Smooth muscle cell (in vitro differentiated cells): Measurements from ENCODE around the gene SYNPO2. TPM values are rescaled to one million over a fixed set of nuclear protein-coding genes. Genes with fewer than 3 reads are reported as not detected.

ENCODE experiments used
- DNase-seq: peaks from one replicate; lab custom pipeline; 2025; ENCODE audit not compliant: unreplicated experiment; lab: John Stamatoyannopoulos, UW
- H2AFZ ChIP-seq: fragments of 200-600 bp; sonication (generic); 2 replicates; pipeline ENCODE4 v1.6.0; 2016; ENCODE audit warnings: antibody characterized with exemption, low read depth, mild to moderate bottlenecking
- H3F3A ChIP-seq: fragments of 200-600 bp; sonication (generic); 2 replicates; pipeline ENCODE4 v1.6.0; 2017; ENCODE audit warnings: antibody characterized with exemption, low read depth
- H3K27ac ChIP-seq: fragments of 200-600 bp; sonication (generic); 2 replicates; pipeline ENCODE4 v1.5.1; 2016; ENCODE audit warnings: low read depth, mild to moderate bottlenecking
- H3K27me3 ChIP-seq: fragments of 200-600 bp; sonication (generic); 2 replicates; pipeline ENCODE4 v1.6.1; 2016; ENCODE audit warnings: low read depth, mild to moderate bottlenecking
- H3K36me3 ChIP-seq: fragments of 200-600 bp; sonication (generic); 2 replicates; pipeline ENCODE4 v1.5.1; 2016; ENCODE audit warnings: low read depth
- H3K4me1 ChIP-seq: fragments of 200-600 bp; sonication (generic); 2 replicates; pipeline ENCODE4 v1.5.1; 2016; ENCODE audit warnings: low read depth
- H3K4me2 ChIP-seq: fragments of 200-600 bp; sonication (generic); 2 replicates; pipeline ENCODE4 v1.6.0; 2016; ENCODE audit warnings: mild to moderate bottlenecking
- H3K4me3 ChIP-seq: fragments of 200-600 bp; sonication (generic); 2 replicates; pipeline ENCODE4 v1.5.1; 2016; ENCODE audit warnings: mild to moderate bottlenecking
- H3K79me2 ChIP-seq: fragments of 200-600 bp; sonication (generic); 2 replicates; pipeline ENCODE4 v1.6.0; 2016; ENCODE audit warnings: low read depth, mild to moderate bottlenecking
- H3K9ac ChIP-seq: fragments of 200-600 bp; sonication (generic); 2 replicates; pipeline ENCODE4 v1.6.0; 2016; ENCODE audit warnings: low read depth
- H3K9me3 ChIP-seq: fragments of 200-600 bp; sonication (generic); replicated peaks from 2 replicates; pipeline ENCODE4 v1.5.1; 2016; ENCODE audit warnings: low read depth
- H4K20me1 ChIP-seq: fragments of 200-600 bp; sonication (generic); 2 replicates; pipeline ENCODE4 v1.6.0; 2016; ENCODE audit warnings: low read depth
- WGBS: methylation state at CpG from one replicate; pipeline ENCODE4 v1.1.7; 2016; ENCODE audit warnings: low lambda C conversion rate; 5-methylcytosine and 5-hydroxymethylcytosine counted together
- polyA plus RNA-seq: library from polyadenylated mRNA; unstranded; fragments of >200 nt; fragmentation: Nextera tagmentation; extraction: Ambion mirVana; gene quantifications from 2 replicates; pipeline ENCODE4 v1.2.1, GENCODE V29; 2016
- total RNA-seq: library from RNA; depleted of rRNA; stranded (reverse); fragments of >200 nt; gene quantifications from 2 replicates; pipeline ENCODE4 v1.2.3, GENCODE V29; 2014
- TF ChIP-seq, protein P1 (sequence below): fragments of 200-600 bp; sonication (generic); IDR thresholded peaks from 2 replicates; pipeline ENCODE4 v1.5.1; 2017; ENCODE audit warnings: borderline replicate concordance, mild to moderate bottlenecking, antibody characterized with exemption; ENCODE audit not compliant: insufficient read depth, poor library complexity, severe bottlenecking

SYNPO2 gene
- total and polyA plus RNA-seq, 2 experiments from 2014 or later: 0.08 to 4.5 TPM

DNA sequence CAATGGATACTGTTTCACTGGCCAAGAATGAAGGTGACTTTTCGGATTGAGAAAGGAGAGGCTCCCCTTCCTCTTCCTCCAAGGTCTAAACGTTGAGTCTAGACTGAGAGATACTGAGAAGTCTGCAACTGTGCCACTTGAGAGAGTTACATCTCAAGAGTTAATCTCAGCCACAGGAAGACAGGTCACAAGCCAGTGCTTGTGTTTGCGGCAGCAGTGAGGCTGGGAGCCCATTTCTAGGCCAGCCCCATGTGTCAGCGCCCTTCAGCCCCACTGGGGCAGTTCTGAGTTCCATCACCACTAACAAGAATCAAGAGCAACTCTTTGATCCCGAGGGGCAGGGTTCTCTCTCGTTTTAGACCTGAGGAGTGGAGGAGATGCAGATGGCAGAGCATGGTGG is 45.4 kb upstream of the SYNPO2 start:
- H3K79me2 ChIP-seq: no peaks in the 10 kb centered on the region
- no peaks in the 10 kb centered on the region for H3K27me3 ChIP-seq
- no peaks in the 10 kb centered on the region for H3K36me3 ChIP-seq
- DNase-seq: no peak
- H4K20me1 ChIP-seq: no peaks in the 10 kb centered on the region
- no peak overlapping the region for H3K4me2 ChIP-seq
- H3F3A ChIP-seq: no peaks in the 10 kb centered on the region
- H2AFZ ChIP-seq: no peak overlapping the region
- no peaks in the 10 kb centered on the region for H3K9me3 ChIP-seq
- no peaks in the 10 kb centered on the region for H3K4me1 ChIP-seq
- no peak overlapping the region for H3K4me3 ChIP-seq
- no peak overlapping the region for H3K9ac ChIP-seq
- WGBS: 89% methylated on average over 6 of the region's 6 CpGs
- TF ChIP-seq, protein P1, sequence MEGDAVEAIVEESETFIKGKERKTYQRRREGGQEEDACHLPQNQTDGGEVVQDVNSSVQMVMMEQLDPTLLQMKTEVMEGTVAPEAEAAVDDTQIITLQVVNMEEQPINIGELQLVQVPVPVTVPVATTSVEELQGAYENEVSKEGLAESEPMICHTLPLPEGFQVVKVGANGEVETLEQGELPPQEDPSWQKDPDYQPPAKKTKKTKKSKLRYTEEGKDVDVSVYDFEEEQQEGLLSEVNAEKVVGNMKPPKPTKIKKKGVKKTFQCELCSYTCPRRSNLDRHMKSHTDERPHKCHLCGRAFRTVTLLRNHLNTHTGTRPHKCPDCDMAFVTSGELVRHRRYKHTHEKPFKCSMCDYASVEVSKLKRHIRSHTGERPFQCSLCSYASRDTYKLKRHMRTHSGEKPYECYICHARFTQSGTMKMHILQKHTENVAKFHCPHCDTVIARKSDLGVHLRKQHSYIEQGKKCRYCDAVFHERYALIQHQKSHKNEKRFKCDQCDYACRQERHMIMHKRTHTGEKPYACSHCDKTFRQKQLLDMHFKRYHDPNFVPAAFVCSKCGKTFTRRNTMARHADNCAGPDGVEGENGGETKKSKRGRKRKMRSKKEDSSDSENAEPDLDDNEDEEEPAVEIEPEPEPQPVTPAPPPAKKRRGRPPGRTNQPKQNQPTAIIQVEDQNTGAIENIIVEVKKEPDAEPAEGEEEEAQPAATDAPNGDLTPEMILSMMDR: no peak
- H3K27ac ChIP-seq: no peak overlapping the region

- Histone ChIP-seq H3K36me3 (no peaks in the 10 kb centered on the region), H3F3A (no peaks in the 10 kb centered on the region), H3K4me3 (no peak overlapping the region), H3K9ac (no peak overlapping the region), H4K20me1 (no peaks in the 10 kb centered on the region), H3K27ac (no peak overlapping the region), H3K9me3 (no peaks in the 10 kb centered on the region), H2AFZ (no peak overlapping the region), H3K4me1 (peaks cover 15% of the 10 kb centered on the region), H3K27me3 (no peaks in the 10 kb centered on the region), H3K79me2 (no peaks in the 10 kb centered on the region), H3K4me2 (no peak overlapping the region)
- TF ChIP-seq, protein P1: no peak
- no peak for DNase-seq
Observed at GRCh38 chr4:118845552-118846050, 43.1 kb upstream of the SYNPO2 start.

- Histone ChIP-seq H3K79me2 (no peaks in the 10 kb centered on the region), H3K36me3 (no peaks in the 10 kb centered on the region), H3K4me2 (no peak overlapping the region), H3K4me3 (no peak overlapping the region), H3K27me3 (no peaks in the 10 kb centered on the region), H3K27ac (no peak overlapping the region), H3F3A (no peaks in the 10 kb centered on the region), H3K4me1 (peaks cover 17% of the 10 kb centered on the region), H4K20me1 (no peaks in the 10 kb centered on the region), H3K9ac (no peak overlapping the region), H2AFZ (no peak overlapping the region), H3K9me3 (no peaks in the 10 kb centered on the region)
- TF ChIP-seq, protein P1: no peak
- 95% methylated on average over 1 of the region's 1 CpG for WGBS
- DNase-seq: no peak
Observed at GRCh38 chr4:118846979-118847378, 41.7 kb upstream of the SYNPO2 start.

DNA sequence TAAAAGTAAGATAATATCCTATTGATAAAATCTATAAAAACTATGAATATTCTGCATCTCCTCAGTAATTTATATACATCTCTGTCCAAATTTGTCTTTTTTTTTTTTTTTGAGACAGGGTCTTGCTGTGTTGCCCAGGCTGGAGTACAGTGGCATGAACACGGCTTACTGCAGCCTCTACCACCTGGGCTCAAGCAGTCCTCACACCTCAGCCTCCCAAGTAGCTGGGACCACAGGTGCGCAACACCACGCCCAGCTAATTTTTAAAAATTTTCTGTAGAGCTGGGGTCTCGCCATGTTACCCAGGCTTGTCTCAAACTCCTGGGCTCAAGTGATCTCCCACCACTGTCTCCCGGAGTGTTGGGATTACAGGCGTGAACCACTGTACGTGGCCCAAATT is 40.4 kb upstream of the SYNPO2 start:
- TF ChIP-seq, protein P1: no peak
- H3K36me3 ChIP-seq: no peaks in the 10 kb centered on the region

More for the DNA sequence above, 40.4 kb upstream of the SYNPO2 start:
- Histone ChIP-seq H3K27me3 (no peaks in the 10 kb centered on the region), H3K4me3 (no peak overlapping the region), H2AFZ (no peak overlapping the region), H3K4me2 (no peak overlapping the region), H4K20me1 (no peaks in the 10 kb centered on the region), H3K4me1 (peaks cover 17% of the 10 kb centered on the region), H3K9ac (no peak overlapping the region), H3K9me3 (no peaks in the 10 kb centered on the region), H3K27ac (no peak overlapping the region), H3K79me2 (no peaks in the 10 kb centered on the region), H3F3A (no peaks in the 10 kb centered on the region)
- WGBS: 92% methylated on average over 7 of the region's 7 CpGs
- no peak for DNase-seq
